GM12892 (cell line): ENCODE data around the gene UNKL.

Experiments used
- DNase-seq: peaks from one replicate; pipeline ENCODE4 v3.0.0; 2011; ENCODE audit not compliant: insufficient read length
- FAIRE-seq: peaks from 2 replicates; lab custom pipeline; 2011; peaks lifted over from hg19 to GRCh38; lab: Jason Lieb, UNC
- POLR2A ChIP-seq: IDR thresholded peaks from 2 replicates; pipeline ENCODE4 v1.6.1; 2011; ENCODE audit warnings: low read depth, low read length, control low read depth
- POLR2AphosphoS5 ChIP-seq: IDR thresholded peaks from 2 replicates; pipeline ENCODE4 v1.6.1; 2011; ENCODE audit warnings: low read depth, low read length, control low read depth
- TAF1 ChIP-seq: IDR thresholded peaks from 2 replicates; pipeline ENCODE4 v1.6.1; 2011; ENCODE audit warnings: low read depth, mild to moderate bottlenecking, control low read depth, low read length, borderline replicate concordance

UNKL gene

DNA sequence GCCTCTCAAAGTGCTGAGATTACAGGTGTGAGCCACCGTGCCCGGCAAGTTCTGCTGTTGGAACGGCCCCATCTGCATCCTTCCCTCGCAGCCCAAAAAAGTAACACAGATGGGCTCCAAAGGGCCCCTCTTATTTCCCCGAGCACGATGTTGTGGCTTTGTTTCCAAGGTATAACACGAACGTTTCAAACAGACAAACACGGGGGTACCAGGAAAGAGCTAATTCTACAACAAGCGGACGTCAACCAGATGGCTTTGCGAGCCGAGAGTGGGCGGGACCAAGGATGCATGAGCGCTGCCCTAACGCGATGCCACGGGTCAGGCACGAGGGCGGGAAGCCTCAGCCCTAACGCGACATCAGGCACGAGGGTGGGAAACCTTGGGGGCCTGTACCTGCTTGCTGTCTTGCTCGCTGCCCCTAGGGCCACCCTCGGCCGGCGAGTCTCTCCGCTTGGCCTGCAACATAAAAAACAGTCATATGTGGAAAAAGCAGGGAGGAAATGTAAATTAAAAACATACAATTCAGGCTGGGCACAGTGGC lies 24.2 kb downstream of the UNKL start:
- DNase-seq: no peak
- no peak for FAIRE-seq
- TF ChIP-seq POLR2AphosphoS5 (no peak), POLR2A (no peak), TAF1 (no peak)

GRCh38 chr16:1389762-1390161 lies 24.7 kb downstream of the UNKL start:
- no peak for FAIRE-seq
- DNase-seq: no peak
- TF ChIP-seq POLR2AphosphoS5 (no peak), TAF1 (no peak), POLR2A (no peak)

DNA sequence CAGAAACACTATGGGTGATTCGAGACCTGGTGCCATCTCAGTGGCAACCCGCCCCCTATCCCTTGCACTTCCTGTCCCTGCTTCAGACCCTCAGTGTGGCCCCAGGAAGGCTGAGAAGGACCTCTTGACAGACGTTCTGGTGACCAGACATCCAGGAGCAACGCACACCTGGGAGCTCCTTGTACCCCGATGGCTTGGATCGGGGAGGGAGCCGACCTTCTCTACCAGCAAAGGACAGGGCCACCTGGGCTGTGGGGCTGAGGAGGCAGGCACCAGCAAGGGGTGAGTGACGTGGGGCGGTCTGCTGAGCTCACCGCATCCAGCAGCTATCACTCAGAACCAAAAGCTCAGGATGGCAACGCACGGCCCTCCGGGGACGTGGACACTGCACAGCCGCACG lies 27.2 kb downstream of the UNKL start:
- TF ChIP-seq POLR2AphosphoS5 (no peak), TAF1 (no peak), POLR2A (no peak)
- no peak for DNase-seq
- no peak for FAIRE-seq

DNA sequence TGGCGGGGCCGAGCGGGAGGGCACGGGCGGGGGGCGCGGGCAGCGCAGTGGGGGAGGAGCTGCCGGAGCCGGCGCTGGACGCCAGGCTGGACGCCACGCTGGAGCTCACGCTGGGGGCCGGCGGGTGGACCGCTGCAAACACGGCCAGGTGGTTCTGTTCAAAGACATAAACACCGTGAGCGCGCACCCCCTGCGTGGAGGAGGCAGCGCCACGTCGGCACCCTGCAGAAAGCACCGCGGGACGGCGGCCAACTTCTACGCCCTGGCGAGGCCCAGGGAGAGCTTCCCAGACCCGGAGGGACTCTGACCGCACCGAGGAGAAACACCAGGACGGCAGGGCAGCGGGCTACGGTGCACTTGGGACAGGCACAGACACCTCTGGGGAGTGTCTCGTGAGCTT lies 29.3 kb downstream of the UNKL start:
- FAIRE-seq: no peak
- TF ChIP-seq POLR2A (no peak), POLR2AphosphoS5 (no peak)
- no peak for DNase-seq

GRCh38 chr16:1383556-1383955 lies 30.9 kb downstream of the UNKL start:
- no peak for DNase-seq
- TF ChIP-seq POLR2A: no peak
- no peak for TF ChIP-seq POLR2AphosphoS5
- TF ChIP-seq TAF1: no peak
- FAIRE-seq: no peak

- no peak for DNase-seq
- TF ChIP-seq TAF1 (no peak), POLR2A (no peak)
- no peak for FAIRE-seq
Observed at GRCh38 chr16:1381612-1382406, 32.7 kb downstream of the UNKL start.

DNA sequence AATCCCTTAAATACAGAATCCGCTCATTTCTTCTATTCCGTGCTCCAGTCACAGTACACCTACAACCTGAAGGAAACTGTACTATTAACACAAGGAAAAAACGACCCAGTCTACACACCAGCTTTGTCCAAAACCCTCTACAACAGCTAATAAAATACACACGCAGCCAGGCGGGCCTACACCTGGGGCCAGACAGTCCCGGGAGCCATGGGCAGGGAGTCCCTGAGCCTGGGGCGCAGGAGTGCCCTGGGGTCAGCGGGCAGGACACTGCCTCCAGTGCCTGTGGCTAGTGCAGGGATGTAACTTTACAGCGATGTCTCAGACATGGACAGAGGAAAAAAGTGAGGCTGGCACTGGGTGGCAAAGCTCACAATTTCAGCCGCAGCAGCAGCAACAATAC lies 34.3 kb downstream of the UNKL start:
- no peak for DNase-seq
- TF ChIP-seq POLR2AphosphoS5 (no peak), TAF1 (no peak), POLR2A (no peak)
- FAIRE-seq: no peak

- DNase-seq: peak; percentile 84
- no peak for TF ChIP-seq POLR2AphosphoS5
- peak; percentile 51; the same call in 1 of the 2 replicates for TF ChIP-seq POLR2A
- no peak for FAIRE-seq
Observed at GRCh38 chr16:1379304-1380076, 35.0 kb downstream of the UNKL start.

DNA sequence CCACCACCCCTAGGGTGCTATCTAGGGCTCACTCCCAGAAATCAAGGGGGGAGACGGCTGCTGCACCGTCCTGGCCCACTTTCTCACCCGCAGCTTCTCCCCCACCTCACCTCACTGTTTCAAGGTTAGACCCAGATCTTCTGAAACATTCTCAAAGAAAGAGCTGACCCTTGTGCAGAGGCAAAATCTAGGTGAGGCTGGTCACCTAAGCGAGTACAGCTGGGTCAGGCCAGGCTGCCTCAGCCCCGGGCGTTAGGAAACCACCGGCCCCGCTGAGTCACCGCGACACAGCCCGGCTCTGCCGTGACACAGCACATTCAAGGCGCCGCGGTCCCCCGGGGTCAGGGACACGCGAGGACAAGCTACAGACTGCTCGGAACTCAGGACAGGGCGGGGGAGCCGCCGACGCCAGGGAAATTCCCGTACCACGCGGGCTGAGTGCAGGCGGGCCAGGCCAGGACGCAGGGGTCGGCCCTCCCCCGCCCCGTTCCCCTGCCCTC lies 35.6 kb downstream of the UNKL start:
- peak; percentile 59 for DNase-seq
- TF ChIP-seq POLR2AphosphoS5: no peak
- no peak for TF ChIP-seq POLR2A
- FAIRE-seq: peak; percentile 89

GRCh38 chr16:1378087-1378803 lies 36.3 kb downstream of the UNKL start:
- DNase-seq (no peak), FAIRE-seq (no peak)
- TF ChIP-seq POLR2A (no peak), TAF1 (no peak), POLR2AphosphoS5 (no peak)

DNA sequence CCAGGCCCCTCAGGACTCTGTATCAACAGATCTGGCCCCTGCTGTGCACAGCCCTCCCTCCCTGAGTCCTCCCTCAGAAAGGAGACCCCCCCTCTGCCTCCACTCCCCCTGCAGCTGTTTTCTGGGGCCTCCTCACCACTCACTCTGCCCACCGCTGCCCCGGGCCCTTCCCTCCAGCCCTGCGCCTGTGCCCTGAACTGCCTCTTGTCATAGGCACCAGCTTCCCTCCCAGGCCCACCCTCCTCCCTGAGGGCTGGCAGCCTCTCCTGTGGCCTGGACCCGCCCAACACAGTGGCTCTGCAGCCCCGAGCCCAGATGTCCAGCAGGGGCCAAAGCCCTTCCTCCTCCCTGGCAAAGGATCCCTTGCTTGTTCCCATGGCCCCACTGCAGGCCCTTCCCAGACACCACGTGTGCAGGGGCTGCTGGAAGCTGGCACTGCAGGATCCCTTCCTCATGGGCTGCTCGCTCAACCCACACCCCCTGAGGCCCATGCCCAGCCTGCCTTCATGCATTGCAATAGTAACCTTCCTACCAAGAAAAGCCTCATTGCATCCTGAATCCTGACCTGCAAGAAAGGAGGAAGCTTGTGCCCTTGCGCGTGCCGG lies 37.0 kb downstream of the UNKL start:
- FAIRE-seq: no peak
- DNase-seq: no peak
- TF ChIP-seq TAF1 (no peak), POLR2A (no peak), POLR2AphosphoS5 (no peak)
